ENCODE measurements around the gene PDE1C.

DNA sequence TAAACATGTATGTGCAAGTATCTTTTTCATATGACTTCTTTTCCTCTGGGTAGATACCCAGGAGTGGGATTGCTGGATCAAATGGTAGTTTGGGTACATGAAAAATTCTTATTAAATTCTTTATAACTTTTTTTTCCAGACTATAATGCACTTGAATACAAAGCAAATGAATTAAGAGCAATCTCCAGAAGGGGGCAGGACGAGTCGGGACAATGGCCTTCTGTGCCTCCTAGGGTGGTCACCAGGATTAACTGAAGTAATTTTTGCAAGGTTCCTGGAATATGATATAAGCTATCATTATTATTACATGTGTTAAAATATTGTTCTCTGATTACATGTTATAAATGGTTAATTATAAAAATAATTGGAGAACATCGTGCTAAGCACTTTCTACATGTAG is 256.0 kb downstream of the PDE1C start:
- TF ChIP-seq, protein P1, sequence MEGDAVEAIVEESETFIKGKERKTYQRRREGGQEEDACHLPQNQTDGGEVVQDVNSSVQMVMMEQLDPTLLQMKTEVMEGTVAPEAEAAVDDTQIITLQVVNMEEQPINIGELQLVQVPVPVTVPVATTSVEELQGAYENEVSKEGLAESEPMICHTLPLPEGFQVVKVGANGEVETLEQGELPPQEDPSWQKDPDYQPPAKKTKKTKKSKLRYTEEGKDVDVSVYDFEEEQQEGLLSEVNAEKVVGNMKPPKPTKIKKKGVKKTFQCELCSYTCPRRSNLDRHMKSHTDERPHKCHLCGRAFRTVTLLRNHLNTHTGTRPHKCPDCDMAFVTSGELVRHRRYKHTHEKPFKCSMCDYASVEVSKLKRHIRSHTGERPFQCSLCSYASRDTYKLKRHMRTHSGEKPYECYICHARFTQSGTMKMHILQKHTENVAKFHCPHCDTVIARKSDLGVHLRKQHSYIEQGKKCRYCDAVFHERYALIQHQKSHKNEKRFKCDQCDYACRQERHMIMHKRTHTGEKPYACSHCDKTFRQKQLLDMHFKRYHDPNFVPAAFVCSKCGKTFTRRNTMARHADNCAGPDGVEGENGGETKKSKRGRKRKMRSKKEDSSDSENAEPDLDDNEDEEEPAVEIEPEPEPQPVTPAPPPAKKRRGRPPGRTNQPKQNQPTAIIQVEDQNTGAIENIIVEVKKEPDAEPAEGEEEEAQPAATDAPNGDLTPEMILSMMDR (IDR thresholded peaks at IDR 0.05), result peak; percentile 39
- no peak for TF ChIP-seq ZFX (IDR thresholded peaks at IDR 0.05; ENCODE audit: borderline replicate concordance)
